ENCODE measurements around the gene SPDYE5.

Gene SPDYE5

GRCh38 chr7:75536940-75537538 is 44.9 kb downstream of the SPDYE5 start:
- no peak overlapping the region for H3K27ac ChIP-seq (ENCODE audit: low read depth, low read length)
- peaks cover 10% of the 10 kb centered on the region for H3K4me1 ChIP-seq (ENCODE audit: control insufficient read depth, insufficient read depth, low read length, unreplicated experiment)
- no peaks in the 10 kb centered on the region for H3K27me3 ChIP-seq (ENCODE audit: insufficient read depth, low read length)
- peaks cover 2% of the 10 kb centered on the region; the same call in 1 of the 2 replicates for H3K36me3 ChIP-seq (ENCODE audit: insufficient read depth, low read length)
- H2AFZ ChIP-seq (ENCODE audit: low read length, unreplicated experiment) = no peak overlapping the region
- H3K79me2 ChIP-seq (ENCODE audit: control insufficient read depth, insufficient read depth, low read length, unreplicated experiment) = no peaks in the 10 kb centered on the region
- no peak overlapping the region for H3K4me3 ChIP-seq (ENCODE audit: low read depth, low read length)

- H3K4me3 ChIP-seq (ENCODE audit: low read depth, low read length) = no peak overlapping the region
- no peaks in the 10 kb centered on the region for H3K79me2 ChIP-seq (ENCODE audit: control insufficient read depth, insufficient read depth, low read length, unreplicated experiment)
- H3K27me3 ChIP-seq (ENCODE audit: insufficient read depth, low read length) = no peaks in the 10 kb centered on the region
- peaks cover 2% of the 10 kb centered on the region; the same call in 1 of the 2 replicates for H3K36me3 ChIP-seq (ENCODE audit: insufficient read depth, low read length)
- no peak overlapping the region for H2AFZ ChIP-seq (ENCODE audit: low read length, unreplicated experiment)
- no peak overlapping the region for H3K27ac ChIP-seq (ENCODE audit: low read depth, low read length)
- peaks cover 10% of the 10 kb centered on the region for H3K4me1 ChIP-seq (ENCODE audit: control insufficient read depth, insufficient read depth, low read length, unreplicated experiment)
Observed at GRCh38 chr7:75537731-75538130, 45.6 kb downstream of the SPDYE5 start.

DNA sequence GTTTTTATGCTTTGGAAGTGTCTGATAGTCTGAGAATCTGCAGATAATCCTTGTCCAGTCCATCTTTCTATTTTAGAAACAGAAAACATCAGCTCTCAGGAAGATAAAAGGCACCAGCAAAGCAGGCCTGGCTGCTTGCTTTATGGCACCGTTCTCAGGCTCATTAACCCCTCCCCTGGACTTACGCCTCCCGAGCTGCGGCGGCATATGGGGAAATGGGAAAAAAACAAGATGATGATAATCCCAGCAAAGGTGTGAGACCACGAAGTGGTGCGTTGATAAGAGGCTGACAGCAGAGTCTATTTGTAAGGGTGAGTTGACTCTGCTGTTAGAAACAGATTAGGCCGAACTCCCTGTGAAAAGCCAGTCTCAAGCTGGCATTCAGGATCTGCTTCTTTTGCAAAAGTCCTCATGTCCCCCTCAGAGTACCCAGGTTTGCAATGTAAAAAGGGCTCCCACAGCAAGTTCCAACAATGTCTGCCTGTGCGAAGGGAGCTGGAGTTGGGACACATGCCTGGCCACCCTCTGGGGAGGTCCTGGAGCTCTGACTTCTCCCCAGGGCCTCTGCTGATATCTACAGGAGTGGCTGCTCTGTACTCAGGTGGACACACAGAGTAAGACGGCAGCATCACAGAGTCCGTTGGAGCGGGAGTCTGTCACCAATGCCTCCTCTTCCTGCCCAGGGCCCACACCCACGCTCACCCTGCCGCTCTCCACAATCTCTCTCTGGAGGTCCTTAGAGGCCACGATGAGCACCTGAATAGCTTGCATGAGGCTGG is 54.3 kb downstream of the SPDYE5 start:
- no peak overlapping the region for H3K27ac ChIP-seq (ENCODE audit: low read depth, low read length)
- no peaks in the 10 kb centered on the region for H3K79me2 ChIP-seq (ENCODE audit: control insufficient read depth, insufficient read depth, low read length, unreplicated experiment)
- no peak overlapping the region for H2AFZ ChIP-seq (ENCODE audit: low read length, unreplicated experiment)
- no peak overlapping the region for H3K4me3 ChIP-seq (ENCODE audit: low read depth, low read length)
- no peaks in the 10 kb centered on the region for H3K27me3 ChIP-seq (ENCODE audit: insufficient read depth, low read length)
- H3K36me3 ChIP-seq (ENCODE audit: insufficient read depth, low read length) = no peaks in the 10 kb centered on the region; the same call in 1 of the 2 replicates
- H3K4me1 ChIP-seq (ENCODE audit: control insufficient read depth, insufficient read depth, low read length, unreplicated experiment) = no peaks in the 10 kb centered on the region

All from ACC112 (cell line).